Common myeloid progenitor, CD34-positive (primary cell): ENCODE measurements around the gene RUVBL1.
A peak's percentile ranks its signal among the peaks of the same experiment; 100 is the strongest.

ENCODE experiments used
- CTCF ChIA-PET: fragments of 350-600 bp; sonication (Branson Sonifier 250); formaldehyde crosslinking; loops from one replicate; lab custom pipeline; 2021; ENCODE audit warnings: antibody characterized with exemption; lab: Charles Lee
- POLR2A ChIA-PET: fragments of 350-600 bp; sonication (Branson Sonifier 250); formaldehyde crosslinking; loops from one replicate; lab custom pipeline; 2021; ENCODE audit warnings: antibody characterized with exemption; lab: Charles Lee
- DNase-seq, 3 donors: peaks; one replicate each; pipeline versions ENCODE4 v3.0.0 to v3.0.0-alpha.2; 2013
- H3K27ac ChIP-seq, 2 experiments: 1 replicate in 1 of 2; 2 replicates in 1 of 2; pipeline ENCODE4 v1.7.0; 2013; ENCODE audit warnings: inconsistent platforms in 2 of 2, low read length in 2 of 2, mild to moderate bottlenecking in 2 of 2, low read depth in 1 of 2, moderate library complexity in 1 of 2; ENCODE audit not compliant: severe bottlenecking in 2 of 2, insufficient read depth in 1 of 2, poor library complexity in 1 of 2
- H3K27me3 ChIP-seq, 5 experiments: replicated peaks in 2 of 5; 1 replicate in 3 of 5; 2 replicates in 2 of 5; pipeline versions ENCODE4 v1.6.1 to v1.7.0; 2013; ENCODE audit warnings: low read length in 4 of 5, mild to moderate bottlenecking in 2 of 5, moderate library complexity in 2 of 5, inconsistent platforms in 1 of 5; ENCODE audit not compliant: insufficient read depth in 5 of 5, control insufficient read depth in 4 of 5
- H3K36me3 ChIP-seq, 4 experiments: 1 replicate in 2 of 4; 2 replicates in 2 of 4; pipeline versions ENCODE4 v1.6.1 to v1.7.0; 2013; ENCODE audit warnings: low read length in 3 of 4, control low read depth in 1 of 4, mild to moderate bottlenecking in 1 of 4; ENCODE audit not compliant: control insufficient read depth in 4 of 4, insufficient read depth in 4 of 4
- H3K4me1 ChIP-seq, 4 experiments: 1 replicate in 3 of 4; 2 replicates in 1 of 4; pipeline versions ENCODE4 v1.6.1 to v1.7.1; 2013; ENCODE audit warnings: low read length in 3 of 4, mild to moderate bottlenecking in 3 of 4, control low read depth in 1 of 4, inconsistent platforms in 1 of 4, moderate library complexity in 1 of 4; ENCODE audit not compliant: control insufficient read depth in 4 of 4, insufficient read depth in 4 of 4; ENCODE audit errors: control extremely low read depth in 1 of 4
- H3K4me3 ChIP-seq, 7 experiments: 1 replicate in 4 of 7; 2 replicates in 3 of 7; pipeline versions ENCODE4 v1.5.1 to v1.7.0; 2013; ENCODE audit warnings: mild to moderate bottlenecking in 7 of 7, low read length in 6 of 7, moderate library complexity in 6 of 7, inconsistent platforms in 2 of 7, low read depth in 2 of 7, control low read depth in 1 of 7; ENCODE audit not compliant: insufficient read depth in 4 of 7, control insufficient read depth in 1 of 7; ENCODE audit errors: extremely low read depth in 1 of 7
- H3K9me3 ChIP-seq, 5 experiments: 1 replicate in 4 of 5; 2 replicates in 1 of 5; pipeline versions ENCODE4 v1.6.1 to v1.7.1; 2013; ENCODE audit warnings: low read length in 4 of 5, mild to moderate bottlenecking in 2 of 5, inconsistent platforms in 1 of 5, low read depth in 1 of 5, moderate library complexity in 1 of 5; ENCODE audit not compliant: control insufficient read depth in 4 of 5, insufficient read depth in 2 of 5; ENCODE audit errors: control extremely low read depth in 1 of 5
- WGBS: methylation state at CpG from one replicate; pipeline ENCODE4 v1.1.5; 2013; ENCODE audit not compliant: insufficient coverage; 5-methylcytosine and 5-hydroxymethylcytosine counted together

RUVBL1 gene

DNA sequence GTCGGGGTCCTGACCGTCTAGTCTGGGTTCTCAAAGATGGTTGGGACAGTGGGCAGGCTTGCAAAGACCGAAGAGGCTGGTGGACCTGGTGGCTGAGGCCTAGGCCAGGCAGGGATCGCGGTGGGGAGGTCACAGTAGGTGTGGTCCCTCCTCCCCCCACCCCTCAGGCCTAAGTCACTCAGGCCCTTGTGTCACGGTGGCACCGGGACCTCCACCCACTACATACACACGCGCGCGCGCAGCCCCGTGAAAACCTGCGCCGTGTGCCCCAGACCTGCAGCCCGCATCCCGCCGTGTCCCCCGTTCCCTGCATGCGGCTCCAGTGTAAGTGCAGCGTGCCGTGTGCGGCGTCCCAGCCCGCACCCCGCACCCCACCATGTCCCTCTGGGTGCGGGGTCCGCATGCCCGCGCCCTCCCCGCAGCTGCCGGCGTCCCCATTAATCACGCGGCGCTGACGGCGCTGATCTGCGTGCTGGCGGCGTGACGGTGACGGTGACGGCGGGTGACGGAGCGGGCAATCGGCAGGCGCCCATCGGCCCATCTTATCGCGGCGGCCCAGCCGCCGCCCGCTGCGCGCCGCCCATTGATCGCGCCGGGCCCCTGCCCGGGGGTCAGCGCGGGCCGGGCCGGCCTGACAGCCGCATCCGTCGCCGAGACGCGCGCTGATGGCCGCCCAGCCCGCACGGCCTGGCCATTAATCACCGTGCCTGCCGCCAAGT is 47.0 kb downstream of the RUVBL1 start:
- POLR2A ChIA-PET, result no interaction called here
- CTCF ChIA-PET, result interaction anchor here (0.9 to 2.1 kb wide), 5 partner anchors 10 to 57 kb away, joined by 3 to 10 read pairs (median 3); no protein-coding TSS in a partner anchor
- DNase-seq, result peak; percentile 48 to 78 (median 66)
- WGBS, result 1% methylated on average over 75 of the region's 79 CpGs
- Histone ChIP-seq H3K36me3 (peaks cover 3 to 55% (median 33%) of the 10 kb centered on the region in 4 experiments), H3K27me3 (peaks cover 0 to 9% (median 0%) of the 10 kb centered on the region in 5 experiments), H3K9me3 (no peaks in the 10 kb centered on the region), H3K27ac (peak overlapping the region in 1 of 2 experiments; percentile 25), H3K4me3 (peak overlapping the region in 6 of 7 experiments; percentile 9 to 81 (median 61)), H3K4me1 (peaks cover 0 to 32% (median 25%) of the 10 kb centered on the region in 4 experiments)

DNA sequence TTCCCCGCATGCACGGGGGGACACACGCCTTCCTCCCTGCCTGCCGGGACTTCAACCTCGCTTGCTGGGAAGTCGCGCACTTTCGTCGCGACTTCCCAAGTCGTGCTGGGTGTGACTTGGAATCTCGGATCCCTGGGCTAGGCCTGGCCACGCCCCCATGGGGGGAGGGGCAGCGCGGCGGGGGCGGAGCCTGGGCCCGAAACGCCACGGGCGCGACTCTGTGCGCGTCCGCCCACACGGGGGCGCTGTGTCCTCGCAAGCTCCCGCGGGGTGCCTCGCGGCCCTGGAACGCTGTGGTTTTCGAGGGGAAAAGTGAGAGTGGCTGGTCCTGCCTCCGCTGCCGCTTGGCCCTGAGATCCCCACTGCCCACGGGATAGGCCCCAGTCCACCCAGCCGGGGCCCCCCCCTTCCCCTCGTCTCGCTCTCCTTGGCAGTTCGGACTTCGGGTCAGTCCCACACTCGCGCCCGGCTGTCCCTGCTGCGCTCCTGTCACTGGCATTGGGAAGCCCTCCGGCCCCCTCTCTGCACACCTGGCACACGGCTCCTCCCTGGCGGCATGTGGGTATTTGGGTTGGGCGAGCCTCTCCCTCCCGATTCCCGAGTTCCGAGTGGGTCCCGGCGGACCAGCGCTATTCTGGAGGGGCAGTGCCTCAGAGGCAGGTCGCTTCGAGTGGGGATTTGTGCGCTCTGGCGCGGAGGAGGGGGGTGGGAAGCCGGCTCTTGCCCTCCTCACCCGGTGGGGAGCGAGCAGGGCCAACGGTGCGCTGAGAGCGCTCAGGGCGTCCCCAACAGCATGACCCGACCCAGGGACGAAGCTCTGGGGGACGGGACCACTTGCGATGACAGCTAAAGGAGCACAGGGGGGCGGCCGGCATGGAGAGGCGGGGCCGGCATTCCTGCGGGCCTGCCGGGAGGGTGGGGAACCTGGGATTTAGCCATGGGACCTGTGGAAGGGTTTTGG is 47.8 kb downstream of the RUVBL1 start:
- Histone ChIP-seq H3K36me3 (peaks cover under 1 to 55% (median 36%) of the 10 kb centered on the region in 4 experiments), H3K4me3 (peak overlapping the region in 6 of 7 experiments; percentile 3 to 81 (median 61))
- WGBS, result under 1% methylated on average over 60 of the region's 78 CpGs

DNA sequence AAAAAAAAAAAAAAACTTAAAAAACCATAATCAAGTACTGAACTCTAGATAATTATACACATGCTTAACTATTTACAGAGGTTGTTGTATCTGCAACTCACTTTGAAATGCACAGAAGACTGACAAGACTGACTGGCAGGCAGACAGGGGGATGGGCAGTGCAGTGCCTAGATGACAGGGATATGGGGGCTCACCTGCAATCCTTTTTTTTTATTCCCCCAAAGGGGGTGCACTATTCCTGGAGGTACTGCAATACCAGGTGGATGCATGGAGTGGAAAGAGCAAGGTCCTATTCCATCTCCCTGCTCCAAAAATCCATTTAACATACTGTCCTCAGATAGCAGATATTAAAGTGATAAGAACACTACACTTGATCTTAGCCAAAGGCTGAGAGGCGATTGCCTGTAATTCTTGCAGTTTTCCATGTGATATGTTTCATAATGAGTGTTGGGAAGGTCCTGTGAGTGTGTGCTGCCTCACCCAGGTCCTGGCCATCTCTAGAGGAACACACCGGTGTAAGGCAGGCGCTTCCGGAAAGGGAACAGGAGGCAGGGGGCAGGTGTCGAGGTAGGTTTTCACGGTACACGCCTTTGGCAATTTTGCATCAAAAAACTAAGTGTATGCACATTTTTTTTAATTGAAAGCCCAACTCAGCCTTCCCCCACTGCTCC is 48.6 kb downstream of the RUVBL1 start:
- Histone ChIP-seq H3K9me3 (no peaks in the 10 kb centered on the region), H3K27ac (no peak overlapping the region), H3K36me3 (peaks cover 8 to 55% (median 39%) of the 10 kb centered on the region in 4 experiments), H3K4me1 (peaks cover 0 to 32% (median 25%) of the 10 kb centered on the region in 4 experiments), H3K27me3 (peaks cover 0 to 9% (median 0%) of the 10 kb centered on the region in 5 experiments), H3K4me3 (peak overlapping the region in 5 of 7 experiments; percentile 49 to 81 (median 67))
- POLR2A ChIA-PET, result no interaction called here
- WGBS, result 9% methylated on average over 7 of the region's 7 CpGs
- CTCF ChIA-PET, result interaction anchor here (1.0 to 2.1 kb wide), 4 partner anchors 10 to 18 kb away, joined by 3 to 10 read pairs (median 6); no protein-coding TSS in a partner anchor
- DNase-seq, result no peak

More for the DNA sequence above, 47.8 kb downstream of the RUVBL1 start:
- Histone ChIP-seq H3K9me3 (no peaks in the 10 kb centered on the region), H3K4me1 (peaks cover 0 to 32% (median 25%) of the 10 kb centered on the region in 4 experiments), H3K27me3 (peaks cover 0 to 9% (median 0%) of the 10 kb centered on the region in 5 experiments), H3K27ac (peak overlapping the region in 1 of 2 experiments; percentile 25)
- POLR2A ChIA-PET, result interaction anchor here (0.6 kb wide), 1 partner anchor 34 kb away, joined by 4 read pairs; no protein-coding TSS in a partner anchor
- peak; percentile 80 to 88 (median 86) for DNase-seq
- CTCF ChIA-PET, result interaction anchor here (0.9 to 2.1 kb wide), 5 partner anchors 10 to 58 kb away, joined by 3 to 10 read pairs (median 4); no protein-coding TSS in a partner anchor

DNA sequence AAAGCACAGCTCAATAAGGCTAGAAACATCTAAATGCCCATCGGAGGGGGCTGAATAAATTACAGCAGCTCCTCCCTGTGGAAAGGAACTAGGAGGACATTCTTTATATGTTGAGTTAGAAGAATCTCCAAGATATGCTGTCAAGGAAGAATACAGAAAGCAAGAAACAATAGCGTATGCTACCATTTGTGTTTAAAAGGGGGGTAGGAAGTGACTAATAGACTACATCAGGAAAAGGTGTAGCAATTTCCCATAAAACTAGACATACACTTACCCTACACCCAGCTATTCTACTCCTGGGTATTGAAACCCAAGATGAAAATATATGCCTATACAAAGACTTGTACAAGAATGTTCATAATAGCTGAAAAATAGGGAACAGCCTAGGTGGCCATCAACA is 49.8 kb downstream of the RUVBL1 start:
- H3K27ac ChIP-seq, result no peak overlapping the region

DNA sequence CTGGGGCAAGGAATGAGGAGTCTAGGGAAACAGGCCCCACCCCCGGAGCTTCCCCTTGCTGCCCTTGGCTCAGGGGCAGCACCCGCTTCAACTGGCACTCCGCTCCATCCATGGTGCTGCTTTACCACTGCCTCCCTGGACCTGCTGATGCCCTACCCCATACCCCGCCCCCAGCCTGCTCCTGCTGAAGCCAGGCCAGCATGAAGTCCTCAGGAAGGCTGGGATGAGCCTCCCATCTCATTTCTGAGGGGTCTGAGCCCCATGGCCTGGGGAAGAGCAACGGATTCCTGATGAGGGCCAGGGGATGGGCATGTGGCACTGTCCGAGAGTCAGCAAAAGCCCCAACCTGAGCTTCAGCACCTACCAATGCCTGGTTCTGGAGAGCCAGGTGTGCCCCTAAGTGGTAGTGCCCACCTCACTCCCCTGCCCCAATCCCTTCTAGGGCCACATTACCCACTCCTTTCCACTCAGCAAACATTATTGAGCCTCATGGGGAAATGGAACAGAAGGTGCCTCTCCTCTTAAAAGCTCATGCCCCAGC is 50.4 kb downstream of the RUVBL1 start:
- CTCF ChIA-PET, result interaction anchor here (1.1 to 2.0 kb wide), 4 partner anchors 8 to 60 kb away, joined by 3 to 7 read pairs (median 6); no protein-coding TSS in a partner anchor
- Histone ChIP-seq H3K4me3 (no peak overlapping the region), H3K27me3 (peaks cover 0 to 9% (median 0%) of the 10 kb centered on the region in 5 experiments), H3K36me3 (peaks cover 11 to 58% (median 40%) of the 10 kb centered on the region in 4 experiments), H3K4me1 (peaks cover 0 to 31% (median 25%) of the 10 kb centered on the region in 4 experiments), H3K27ac (no peak overlapping the region), H3K9me3 (no peaks in the 10 kb centered on the region)
- DNase-seq, result no peak
- POLR2A ChIA-PET, result interaction anchor here (0.6 kb wide), 2 partner anchors 25 to 411 kb away, joined by 3 read pairs; no protein-coding TSS in a partner anchor
- 91% methylated on average over 4 of the region's 6 CpGs for WGBS

More for the DNA sequence above, 49.8 kb downstream of the RUVBL1 start:
- WGBS, result 100% methylated on average over 1 of the region's 2 CpGs
- no peak for DNase-seq
- Histone ChIP-seq H3K9me3 (no peaks in the 10 kb centered on the region), H3K4me1 (peaks cover 0 to 32% (median 25%) of the 10 kb centered on the region in 4 experiments), H3K36me3 (peaks cover 11 to 55% (median 37%) of the 10 kb centered on the region in 4 experiments), H3K4me3 (no peak overlapping the region), H3K27me3 (peaks cover 0 to 9% (median 0%) of the 10 kb centered on the region in 5 experiments)
- ChIA-PET CTCF (interaction anchor here (0.9 to 2.0 kb wide), 6 partner anchors 9 to 59 kb away, joined by 3 to 7 read pairs (median 5); no protein-coding TSS in a partner anchor), POLR2A (interaction anchor here (0.6 kb wide), 1 partner anchor 25 kb away, joined by 3 read pairs; no protein-coding TSS in a partner anchor)
